SK-N-SH treated with all-trans-retinoic acid at 6 μM for 48 hours (cell line): Measurements from ENCODE around the gene MARS1.

Experiments used
- ATAC-seq: fragments of 200-7000 bp; cut with Tn5 transposase; 3 replicates; pipeline ENCODE4 v1.9.1; 2020; ENCODE audit warnings: mild to moderate bottlenecking, moderate library complexity
- BACH2 ChIP-seq: fragments of 250-450 bp; sonication (Bioruptor Pico); IDR thresholded peaks from 2 replicates; pipeline ENCODE4 v1.9.0; 2021; ENCODE audit warnings: mild to moderate bottlenecking, borderline replicate concordance
- CSDC2 ChIP-seq: fragments of 250-450 bp; sonication (Bioruptor Pico); IDR thresholded peaks from 2 replicates; pipeline ENCODE4 v1.5.0; 2020; ENCODE audit warnings: mild to moderate bottlenecking, moderate library complexity
- GLIS3 ChIP-seq: fragments of 250-450 bp; sonication (Bioruptor Pico); IDR thresholded peaks from 2 replicates; pipeline ENCODE4 v1.5.0; 2020; ENCODE audit warnings: mild to moderate bottlenecking, moderate library complexity
- OSR1 ChIP-seq: fragments of 250-450 bp; sonication (Bioruptor Pico); IDR thresholded peaks from 2 replicates; pipeline ENCODE4 v1.8.0; 2022; ENCODE audit warnings: moderate library complexity, mild to moderate bottlenecking, inconsistent platforms
- PATZ1 ChIP-seq: fragments of 250-450 bp; sonication (Bioruptor Pico); IDR thresholded peaks from 2 replicates; pipeline ENCODE4 v1.8.0; 2020; ENCODE audit warnings: mild to moderate bottlenecking, moderate library complexity, borderline replicate concordance
- PPARA ChIP-seq: fragments of 250-450 bp; sonication (Bioruptor Pico); IDR thresholded peaks from 2 replicates; pipeline ENCODE4 v1.5.0; 2020; ENCODE audit warnings: mild to moderate bottlenecking, borderline replicate concordance
- SNAI2 ChIP-seq: fragments of 250-450 bp; sonication (Bioruptor Pico); IDR thresholded peaks from 2 replicates; pipeline ENCODE4 v1.5.0; 2020; ENCODE audit warnings: mild to moderate bottlenecking, moderate library complexity
- TCF4 ChIP-seq: fragments of 250-450 bp; sonication (Bioruptor Pico); IDR thresholded peaks from 2 replicates; pipeline ENCODE4 v1.8.0; 2021; ENCODE audit warnings: mild to moderate bottlenecking, moderate library complexity, borderline replicate concordance
- TOX ChIP-seq: fragments of 250-450 bp; sonication (Bioruptor Pico); IDR thresholded peaks from 2 replicates; pipeline ENCODE4 v1.8.0; 2021; ENCODE audit warnings: mild to moderate bottlenecking, moderate library complexity, borderline replicate concordance
- ZC3H10 ChIP-seq: fragments of 250-450 bp; sonication (Bioruptor Pico); IDR thresholded peaks from 2 replicates; pipeline ENCODE4 v1.5.1; 2021; ENCODE audit warnings: mild to moderate bottlenecking, moderate library complexity
- ZFP3 ChIP-seq: fragments of 250-450 bp; sonication (Bioruptor Pico); IDR thresholded peaks from 2 replicates; pipeline ENCODE4 v1.5.0; 2020; ENCODE audit warnings: mild to moderate bottlenecking, moderate library complexity
- ZFP30 ChIP-seq: fragments of 450-650 bp; formaldehyde crosslinking; IDR thresholded peaks from 2 replicates; pipeline ENCODE4 v1.5.0; 2022; ENCODE audit warnings: mild to moderate bottlenecking, moderate library complexity
- ZNF70 ChIP-seq: fragments of 450-650 bp; formaldehyde crosslinking; IDR thresholded peaks from 2 replicates; pipeline ENCODE4 v1.5.0; 2020; ENCODE audit warnings: mild to moderate bottlenecking, moderate library complexity
- ZNF8 ChIP-seq: fragments of 450-650 bp; formaldehyde crosslinking; IDR thresholded peaks from 2 replicates; pipeline ENCODE4 v1.5.0; 2020; ENCODE audit warnings: mild to moderate bottlenecking, moderate library complexity
- TF ChIP-seq, protein P1 (sequence below): fragments of 250-450 bp; sonication (Bioruptor Pico); IDR thresholded peaks from 2 replicates; pipeline ENCODE4 v1.5.1; 2021; ENCODE audit warnings: mild to moderate bottlenecking, moderate library complexity
- TF ChIP-seq, protein P2 (sequence below): fragments of 250-450 bp; sonication (Bioruptor Pico); IDR thresholded peaks from 2 replicates; pipeline ENCODE4 v1.5.1; 2020; ENCODE audit warnings: low read depth, mild to moderate bottlenecking, moderate library complexity

MARS1 gene

DNA sequence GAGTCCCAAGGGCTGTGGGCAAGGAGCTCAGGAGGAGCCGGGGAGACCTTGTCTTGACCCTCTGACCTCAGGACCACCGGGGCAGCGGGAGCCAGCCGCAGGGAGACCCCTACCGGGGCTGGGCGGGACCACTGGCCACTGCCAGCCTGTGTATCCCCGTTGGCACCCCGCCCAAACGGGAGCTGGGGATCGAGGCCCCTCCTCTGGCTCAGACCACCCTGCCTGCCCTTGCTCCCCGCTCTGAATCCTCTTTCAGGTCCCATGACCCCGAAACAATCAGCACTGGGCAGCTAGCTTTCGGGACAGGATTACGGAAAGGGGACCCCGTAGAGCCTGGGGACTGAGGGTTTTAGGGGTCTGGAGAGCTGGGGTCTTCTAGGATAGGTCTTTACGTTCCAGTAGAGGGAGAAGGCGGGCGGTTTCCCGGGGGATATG is 27.0 kb upstream of the MARS1 start:
- ATAC-seq = no peak
- TF ChIP-seq, protein P1, sequence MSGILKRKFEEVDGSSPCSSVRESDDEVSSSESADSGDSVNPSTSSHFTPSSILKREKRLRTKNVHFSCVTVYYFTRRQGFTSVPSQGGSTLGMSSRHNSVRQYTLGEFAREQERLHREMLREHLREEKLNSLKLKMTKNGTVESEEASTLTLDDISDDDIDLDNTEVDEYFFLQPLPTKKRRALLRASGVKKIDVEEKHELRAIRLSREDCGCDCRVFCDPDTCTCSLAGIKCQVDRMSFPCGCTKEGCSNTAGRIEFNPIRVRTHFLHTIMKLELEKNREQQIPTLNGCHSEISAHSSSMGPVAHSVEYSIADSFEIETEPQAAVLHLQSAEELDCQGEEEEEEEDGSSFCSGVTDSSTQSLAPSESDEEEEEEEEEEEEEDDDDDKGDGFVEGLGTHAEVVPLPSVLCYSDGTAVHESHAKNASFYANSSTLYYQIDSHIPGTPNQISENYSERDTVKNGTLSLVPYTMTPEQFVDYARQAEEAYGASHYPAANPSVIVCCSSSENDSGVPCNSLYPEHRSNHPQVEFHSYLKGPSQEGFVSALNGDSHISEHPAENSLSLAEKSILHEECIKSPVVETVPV = no peak
- TF ChIP-seq ZNF8 (CRISPR knock-in tag) = no peak

DNA sequence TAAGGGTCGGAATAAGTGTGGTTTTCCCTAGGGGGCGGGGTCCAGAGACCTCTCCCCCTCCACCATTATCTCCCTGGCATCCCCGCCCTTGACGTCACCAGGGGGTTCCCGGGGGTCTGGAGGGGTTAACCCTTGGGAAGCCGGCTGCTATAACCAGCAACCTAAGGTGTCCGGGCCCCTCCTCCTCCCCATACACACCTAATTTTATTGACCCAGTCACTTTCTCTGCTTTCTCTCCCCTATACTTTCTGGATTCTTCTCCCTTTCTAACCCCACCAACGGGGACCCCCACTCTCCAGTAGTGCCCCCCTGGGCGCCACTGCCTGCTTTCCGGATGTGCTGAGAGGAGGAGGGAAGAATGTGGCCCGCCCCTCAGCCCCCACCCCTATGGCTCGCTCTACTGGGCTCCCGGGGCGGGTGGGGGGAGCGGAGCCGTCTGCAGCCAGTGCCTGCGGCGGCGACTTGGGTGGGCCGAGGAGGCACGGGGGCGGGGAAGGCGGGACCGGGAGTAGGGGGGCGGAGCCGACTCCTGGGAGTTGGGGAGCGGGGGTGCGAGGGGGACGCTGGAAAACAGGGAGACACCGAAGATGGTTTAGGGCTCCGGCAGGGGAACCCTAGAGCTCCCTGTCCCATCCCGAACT is 26.5 kb upstream of the MARS1 start:
- ATAC-seq = peak; percentile 31
- TF ChIP-seq ZNF8 (CRISPR knock-in tag) (no peak), PATZ1 (CRISPR knock-in tag) (peak; percentile 15; the same call in 1 of the 2 replicates)
- TF ChIP-seq, all 23 proteins: peak for 1

GRCh38 chr12:57461917-57462250 is 26.0 kb upstream of the MARS1 start:
- TF ChIP-seq ZNF70 (CRISPR knock-in tag) (no peak), SNAI2 (no peak), TOX (CRISPR knock-in tag) (no peak), ZFP30 (CRISPR knock-in tag) (no peak), CSDC2 (CRISPR knock-in tag) (no peak), ZC3H10 (CRISPR knock-in tag) (no peak), PPARA (CRISPR knock-in tag) (no peak), ZNF8 (CRISPR knock-in tag) (no peak), BACH2 (CRISPR knock-in tag) (no peak), OSR1 (CRISPR knock-in tag) (no peak), ZFP3 (CRISPR knock-in tag) (no peak), TCF4 (CRISPR knock-in tag) (no peak)
- TF ChIP-seq, protein P2, sequence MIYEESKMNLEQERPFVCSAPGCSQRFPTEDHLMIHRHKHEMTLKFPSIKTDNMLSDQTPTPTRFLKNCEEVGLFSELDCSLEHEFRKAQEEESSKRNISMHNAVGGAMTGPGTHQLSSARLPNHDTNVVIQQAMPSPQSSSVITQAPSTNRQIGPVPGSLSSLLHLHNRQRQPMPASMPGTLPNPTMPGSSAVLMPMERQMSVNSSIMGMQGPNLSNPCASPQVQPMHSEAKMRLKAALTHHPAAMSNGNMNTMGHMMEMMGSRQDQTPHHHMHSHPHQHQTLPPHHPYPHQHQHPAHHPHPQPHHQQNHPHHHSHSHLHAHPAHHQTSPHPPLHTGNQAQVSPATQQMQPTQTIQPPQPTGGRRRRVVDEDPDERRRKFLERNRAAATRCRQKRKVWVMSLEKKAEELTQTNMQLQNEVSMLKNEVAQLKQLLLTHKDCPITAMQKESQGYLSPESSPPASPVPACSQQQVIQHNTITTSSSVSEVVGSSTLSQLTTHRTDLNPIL = no peak
- TF ChIP-seq, protein P1 = no peak
- TF ChIP-seq, all 23 proteins: peak for 0
- ATAC-seq = peak; percentile 3; the same call in 2 of the 3 replicates

GRCh38 chr12:57462251-57462911 is 25.5 kb upstream of the MARS1 start:
- peak; percentile 80 for ATAC-seq
- TF ChIP-seq PATZ1 (CRISPR knock-in tag) = peak; percentile 64; the same call in 1 of the 2 replicates
- TF ChIP-seq OSR1 (CRISPR knock-in tag) = no peak

GRCh38 chr12:57462912-57463253 is 25.0 kb upstream of the MARS1 start:
- no peak for ATAC-seq
- TF ChIP-seq GLIS3 (CRISPR knock-in tag) = no peak
- no peak for TF ChIP-seq SNAI2
- TF ChIP-seq CSDC2 (CRISPR knock-in tag) = no peak
